Adrenal gland (tissue), 12 donors: ENCODE data around the gene AMFR. TPM values are rescaled to one million over a fixed set of nuclear protein-coding genes. Genes with fewer than 3 reads are reported as not detected.

Source experiments
- DNase-seq, 7 donors: peaks; one replicate each; pipeline ENCODE4 v3.0.0-alpha.2; 2019 to 2020
- H3K27ac ChIP-seq, 5 donors: fragments of 200-600 bp; sonication (generic) in 4 of 5; 1 replicate in 3 of 5; 2 replicates in 2 of 5; pipeline versions ENCODE4 v1.5.1 to v1.8.0; 2016 to 2020; ENCODE audit warnings: mild to moderate bottlenecking in 1 of 5
- H3K27me3 ChIP-seq: fragments of 200-600 bp; 2 replicates; pipeline ENCODE4 v1.8.0; 2021
- H3K36me3 ChIP-seq, 2 donors: fragments of 200-600 bp; replicated peaks in 1 of 2; 1 replicate in 1 of 2; 2 replicates in 1 of 2; pipeline versions ENCODE4 v1.5.1 to v1.8.0; 2018 to 2022
- H3K4me1 ChIP-seq, 2 donors: fragments of 200-600 bp; replicated peaks in 1 of 2; 1 replicate in 1 of 2; 2 replicates in 1 of 2; pipeline versions ENCODE4 v1.5.1 to v1.8.0; 2018 to 2021
- H3K4me3 ChIP-seq, 4 donors: fragments of 200-600 bp; sonication (generic) in 3 of 4; one replicate each; pipeline ENCODE4 v1.5.1; 2016 to 2018
- H3K9me3 ChIP-seq, 3 donors: fragments of 200-600 bp; sonication (generic) in 1 of 3; replicated peaks in 1 of 3; 1 replicate in 2 of 3; 2 replicates in 1 of 3; pipeline versions ENCODE4 v1.5.1 to v1.8.0; 2016 to 2021
- POLR2A ChIP-seq, 2 donors: fragments of 450-650 bp; IDR thresholded peaks; one replicate each; pipeline ENCODE4 v1.6.1; 2017; ENCODE audit warnings: antibody characterized with exemption in 2 of 2, mild to moderate bottlenecking in 2 of 2, moderate library complexity in 1 of 2
- WGBS, 4 donors: extraction: QIAGEN DNeasy Blood & Tissue Kit in 2 of 4; methylation state at CpG; one replicate each; pipeline versions ENCODE4 v1.1.5 to v1.1.7; 2013 to 2017; 5-methylcytosine and 5-hydroxymethylcytosine counted together
- intact Hi-C, 2 donors: fragments of 100-400 bp; cut with DNase I; formaldehyde crosslinking; loops; one replicate each; pipeline versions ENCODE4 v1.14.1 to v1.15.0; 2022 to 2023
- polyA plus RNA-seq, 3 donors: library from polyadenylated mRNA; stranded (reverse); fragments of 200-250 nt in 2 of 3; fragments of 350-450 nt in 1 of 3; fragmentation: Illumina TruSeq in 1 of 3; extraction: RNeasy Lipid Tissue Mini Kit (QIAGEN cat#74804) in 1 of 3; gene quantifications; one replicate each; pipeline ENCODE4 v1.2.3, GENCODE V29; 2013 to 2014
- total RNA-seq, 9 donors: library from RNA; depleted of rRNA in 4 of 9; stranded (reverse); fragments of >200 nt in 4 of 9; fragments of 120-200 nt in 1 of 9; fragmentation: NEBNext Ultra II Directional in 1 of 9; extraction: Animal tissue kit (Norgen Biotek cat#: 25700) in 1 of 9; gene quantifications; one replicate each; pipeline versions ENCODE4 v1.1.0 to v1.2.4, GENCODE V29; 2013 to 2023
- TF ChIP-seq, protein P1 (sequence below), 6 experiments: fragments of 450-650 bp in 4 of 6; fragments of 200-600 bp in 2 of 6; sonication (generic) in 1 of 6; IDR thresholded peaks; 1 replicate in 5 of 6; 2 replicates in 1 of 6; pipeline versions ENCODE4 v1.5.1 to v1.8.0; 2016 to 2021; ENCODE audit warnings: antibody characterized with exemption in 6 of 6, mild to moderate bottlenecking in 2 of 6, moderate library complexity in 1 of 6
- donor health status: healthy with polysubstance abuse.
- donor health status: Bipolar disorder and iron deficiency.
- donor health status: DM: yes; HTN: yes; CAD: no.
- donor health status: DM: no; HTN: no; CAD: no.
- donor health status: DM: no; HTN: no; CAD: no.
- donor health status: DM: yes; HTN: yes; CAD: no.

Gene AMFR
- total and polyA plus RNA-seq, 12 donors: 40.3 to 346 (median 206) TPM

DNA sequence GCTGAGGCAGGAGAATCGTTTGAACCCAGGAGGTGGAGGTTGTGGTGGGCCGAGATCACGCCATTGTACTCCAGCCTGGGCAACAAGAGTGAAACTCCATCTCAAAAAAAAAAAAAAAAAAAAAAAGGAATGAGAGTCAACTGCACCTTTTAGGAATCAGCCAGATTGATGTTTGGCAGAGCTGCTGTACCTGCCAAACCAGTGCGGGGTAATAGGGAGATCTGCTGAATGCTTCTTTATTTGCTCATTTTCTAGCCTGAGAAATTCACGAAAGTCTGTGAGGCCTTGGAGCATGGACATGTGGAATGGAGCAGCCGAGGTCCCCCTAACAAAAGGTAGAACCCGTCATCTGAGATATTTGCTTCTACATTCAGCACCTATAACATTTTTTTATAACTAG is 44.4 kb upstream of the AMFR start:
- H3K27ac ChIP-seq: no peak overlapping the region

DNA sequence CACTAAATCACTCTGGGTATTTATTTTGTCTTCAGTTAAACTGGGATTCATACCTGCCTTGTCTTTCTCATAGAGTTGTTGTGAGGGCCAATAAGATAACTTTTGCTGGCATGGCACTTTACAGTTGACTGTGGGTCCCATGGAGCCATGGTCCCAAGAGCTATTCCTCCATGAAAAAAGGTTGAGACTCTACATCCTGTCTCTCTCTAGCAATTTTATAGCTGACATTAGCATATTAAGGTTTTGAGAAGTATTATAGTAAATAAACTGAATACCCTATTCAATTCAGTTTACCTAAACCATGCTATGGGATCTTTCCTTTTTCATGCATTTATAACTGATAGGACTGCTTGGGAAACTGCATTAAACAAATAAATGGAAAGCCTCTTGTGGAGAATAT is 43.5 kb upstream of the AMFR start:
- Histone ChIP-seq H3K36me3 (peaks cover 0 to 94% of the 10 kb centered on the region in 2 donors), H3K4me1 (no peaks in the 10 kb centered on the region), H3K4me3 (no peak overlapping the region), H3K9me3 (no peaks in the 10 kb centered on the region), H3K27ac (no peak overlapping the region), H3K27me3 (no peaks in the 10 kb centered on the region)
- no peak for TF ChIP-seq POLR2A (IDR thresholded peaks at IDR 0.05)
- TF ChIP-seq, protein P1, sequence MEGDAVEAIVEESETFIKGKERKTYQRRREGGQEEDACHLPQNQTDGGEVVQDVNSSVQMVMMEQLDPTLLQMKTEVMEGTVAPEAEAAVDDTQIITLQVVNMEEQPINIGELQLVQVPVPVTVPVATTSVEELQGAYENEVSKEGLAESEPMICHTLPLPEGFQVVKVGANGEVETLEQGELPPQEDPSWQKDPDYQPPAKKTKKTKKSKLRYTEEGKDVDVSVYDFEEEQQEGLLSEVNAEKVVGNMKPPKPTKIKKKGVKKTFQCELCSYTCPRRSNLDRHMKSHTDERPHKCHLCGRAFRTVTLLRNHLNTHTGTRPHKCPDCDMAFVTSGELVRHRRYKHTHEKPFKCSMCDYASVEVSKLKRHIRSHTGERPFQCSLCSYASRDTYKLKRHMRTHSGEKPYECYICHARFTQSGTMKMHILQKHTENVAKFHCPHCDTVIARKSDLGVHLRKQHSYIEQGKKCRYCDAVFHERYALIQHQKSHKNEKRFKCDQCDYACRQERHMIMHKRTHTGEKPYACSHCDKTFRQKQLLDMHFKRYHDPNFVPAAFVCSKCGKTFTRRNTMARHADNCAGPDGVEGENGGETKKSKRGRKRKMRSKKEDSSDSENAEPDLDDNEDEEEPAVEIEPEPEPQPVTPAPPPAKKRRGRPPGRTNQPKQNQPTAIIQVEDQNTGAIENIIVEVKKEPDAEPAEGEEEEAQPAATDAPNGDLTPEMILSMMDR (IDR thresholded peaks at IDR 0.05): no peak
- intact Hi-C loops: no loop called here
- no peak for DNase-seq

More for the DNA sequence above, 44.4 kb upstream of the AMFR start:
- intact Hi-C loops: no loop called here
- WGBS, 4 donors: 90 to 93% (median 92%) methylated on average over 7 of the region's 7 CpGs
- H3K9me3 ChIP-seq: no peaks in the 10 kb centered on the region
- H3K4me1 ChIP-seq: no peaks in the 10 kb centered on the region
- H3K4me3 ChIP-seq: no peak overlapping the region
- peaks cover 0 to 91% of the 10 kb centered on the region in 2 donors for H3K36me3 ChIP-seq
- no peak for DNase-seq
- H3K27me3 ChIP-seq: no peaks in the 10 kb centered on the region
- TF ChIP-seq, protein P1 (IDR thresholded peaks at IDR 0.05): no peak
- no peak for TF ChIP-seq POLR2A (IDR thresholded peaks at IDR 0.05)

DNA sequence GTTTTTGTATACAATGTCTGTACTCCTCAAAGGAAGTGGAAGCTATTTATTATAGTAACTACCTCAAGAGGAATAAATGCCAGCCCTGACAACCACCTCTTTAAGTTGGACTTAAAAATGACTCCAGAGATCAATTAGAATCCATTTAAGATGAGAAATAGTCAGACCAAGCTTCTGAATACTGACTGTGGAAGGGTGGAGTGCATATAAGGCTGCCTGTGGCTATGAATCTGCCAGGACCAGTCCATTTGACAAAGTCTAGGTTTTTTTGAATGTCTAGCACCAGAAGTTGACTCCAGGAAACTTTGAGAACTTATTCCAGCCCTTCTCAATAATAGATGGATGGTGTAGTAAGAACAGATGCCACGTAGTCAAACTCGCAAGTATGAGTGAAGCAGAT is 41.0 kb upstream of the AMFR start:
- Histone ChIP-seq H3K36me3 (peaks cover 0 to 72% of the 10 kb centered on the region in 2 donors), H3K27ac (no peak overlapping the region), H3K4me1 (peaks cover 0 to 7% of the 10 kb centered on the region in 2 donors), H3K27me3 (no peaks in the 10 kb centered on the region), H3K9me3 (no peaks in the 10 kb centered on the region), H3K4me3 (no peak overlapping the region)
- intact Hi-C loops: no loop called here
- no peak for TF ChIP-seq POLR2A (IDR thresholded peaks at IDR 0.05)
- TF ChIP-seq, protein P1 (IDR thresholded peaks at IDR 0.05): no peak
- DNase-seq: no peak
- WGBS, 4 donors: 96 to 100% (median 99%) methylated on average over 2 of the region's 2 CpGs

DNA sequence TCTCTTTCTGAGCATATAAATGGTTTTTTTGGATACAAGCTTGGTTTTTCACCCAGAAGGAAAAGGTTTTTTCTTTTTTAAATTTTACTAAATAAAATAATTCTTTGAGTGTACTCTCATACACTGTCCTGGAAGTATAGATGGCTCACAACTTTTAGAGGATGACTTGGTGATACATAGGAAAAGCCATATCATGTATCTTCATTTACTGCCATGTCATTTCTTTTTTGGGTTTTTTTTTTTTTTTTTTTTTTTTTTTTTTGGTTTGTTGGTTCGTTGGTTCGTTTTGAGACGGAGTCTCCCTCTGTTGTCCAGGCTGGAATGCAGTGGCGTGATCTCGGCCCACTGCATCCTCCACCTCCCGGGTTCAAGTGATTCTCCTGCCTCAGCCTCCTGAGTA is 37.8 kb upstream of the AMFR start:
- no peaks in the 10 kb centered on the region for H3K27me3 ChIP-seq
- 94 to 98% (median 97%) methylated on average over 6 of the region's 6 CpGs for WGBS, 4 donors
- H3K4me3 ChIP-seq: no peak overlapping the region
- intact Hi-C loops: no loop called here
- no peak overlapping the region for H3K27ac ChIP-seq
- peaks cover 0 to 50% of the 10 kb centered on the region in 2 donors for H3K36me3 ChIP-seq
- H3K4me1 ChIP-seq: peaks cover 0 to 7% of the 10 kb centered on the region in 2 donors
- H3K9me3 ChIP-seq: no peaks in the 10 kb centered on the region
- TF ChIP-seq, protein P1 (IDR thresholded peaks at IDR 0.05): no peak
- TF ChIP-seq POLR2A (IDR thresholded peaks at IDR 0.05): no peak
- DNase-seq: no peak
